Measurements from ENCODE around the gene TMEM191C. TPM values are rescaled to one million over a fixed set of nuclear protein-coding genes. Genes with fewer than 3 reads are reported as not detected.
"Not testable (repeated sequence)": the region's sequence is repeated elsewhere in the genome, so short reads cannot be mapped to it uniquely, and the experiment has no call there.

The TMEM191C gene
- total RNA-seq, 4 donors from 2014 or later, result 0.83 to 14.5 (median 4.0) TPM

DNA sequence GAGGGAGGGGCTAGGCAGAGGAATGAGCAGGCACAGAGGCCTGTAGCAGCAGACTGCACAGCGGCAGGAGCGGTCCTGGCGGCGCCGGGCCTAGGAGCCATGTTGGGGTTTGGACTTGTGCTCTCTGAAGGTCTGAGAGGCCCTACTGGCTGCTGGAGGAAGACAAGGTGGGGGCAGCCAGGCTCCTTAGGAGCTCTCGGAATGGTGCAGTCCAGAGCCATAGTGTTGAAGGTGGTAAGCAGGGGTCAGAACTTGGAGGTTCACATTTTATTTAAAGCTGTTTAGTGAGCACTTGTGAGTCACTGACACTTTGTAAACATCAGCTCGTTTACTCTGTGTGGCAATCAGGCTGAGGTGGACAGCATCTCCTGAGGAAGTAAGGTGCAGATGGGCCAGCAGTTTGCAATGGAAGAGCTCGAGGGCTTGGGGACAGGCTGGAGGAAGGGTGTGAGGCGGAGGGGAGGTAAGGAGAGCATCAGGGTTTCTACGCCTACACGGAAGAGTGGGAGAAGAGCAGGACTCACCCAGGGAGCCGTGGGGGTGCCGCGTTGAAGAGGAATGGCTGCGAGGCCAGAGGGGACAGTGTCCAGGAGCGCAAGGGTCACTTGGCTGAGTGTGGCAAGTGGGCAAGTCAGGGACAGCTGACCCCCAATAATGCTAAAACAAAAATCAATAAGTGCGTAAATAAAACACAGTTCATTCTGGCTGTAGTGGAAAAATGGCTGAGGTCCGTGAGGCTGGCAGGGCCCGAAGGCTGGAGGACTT lies 10.0 kb upstream of the TMEM191C start:
- Histone ChIP-seq H3K27me3 (no peaks in the 10 kb centered on the region), H3K9me3 (no peaks in the 10 kb centered on the region), H3K4me3 (no peak overlapping the region), H3K27ac (no peak overlapping the region), H3K36me3 (no peaks in the 10 kb centered on the region), H3K4me1 (no peaks in the 10 kb centered on the region)
- peak in 1 of 3 donors; percentile 39 for DNase-seq
- TF ChIP-seq POLR2A (IDR thresholded peaks at IDR 0.05), result no peak
- TF ChIP-seq, protein P1, sequence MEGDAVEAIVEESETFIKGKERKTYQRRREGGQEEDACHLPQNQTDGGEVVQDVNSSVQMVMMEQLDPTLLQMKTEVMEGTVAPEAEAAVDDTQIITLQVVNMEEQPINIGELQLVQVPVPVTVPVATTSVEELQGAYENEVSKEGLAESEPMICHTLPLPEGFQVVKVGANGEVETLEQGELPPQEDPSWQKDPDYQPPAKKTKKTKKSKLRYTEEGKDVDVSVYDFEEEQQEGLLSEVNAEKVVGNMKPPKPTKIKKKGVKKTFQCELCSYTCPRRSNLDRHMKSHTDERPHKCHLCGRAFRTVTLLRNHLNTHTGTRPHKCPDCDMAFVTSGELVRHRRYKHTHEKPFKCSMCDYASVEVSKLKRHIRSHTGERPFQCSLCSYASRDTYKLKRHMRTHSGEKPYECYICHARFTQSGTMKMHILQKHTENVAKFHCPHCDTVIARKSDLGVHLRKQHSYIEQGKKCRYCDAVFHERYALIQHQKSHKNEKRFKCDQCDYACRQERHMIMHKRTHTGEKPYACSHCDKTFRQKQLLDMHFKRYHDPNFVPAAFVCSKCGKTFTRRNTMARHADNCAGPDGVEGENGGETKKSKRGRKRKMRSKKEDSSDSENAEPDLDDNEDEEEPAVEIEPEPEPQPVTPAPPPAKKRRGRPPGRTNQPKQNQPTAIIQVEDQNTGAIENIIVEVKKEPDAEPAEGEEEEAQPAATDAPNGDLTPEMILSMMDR (IDR thresholded peaks at IDR 0.05), result no peak

DNA sequence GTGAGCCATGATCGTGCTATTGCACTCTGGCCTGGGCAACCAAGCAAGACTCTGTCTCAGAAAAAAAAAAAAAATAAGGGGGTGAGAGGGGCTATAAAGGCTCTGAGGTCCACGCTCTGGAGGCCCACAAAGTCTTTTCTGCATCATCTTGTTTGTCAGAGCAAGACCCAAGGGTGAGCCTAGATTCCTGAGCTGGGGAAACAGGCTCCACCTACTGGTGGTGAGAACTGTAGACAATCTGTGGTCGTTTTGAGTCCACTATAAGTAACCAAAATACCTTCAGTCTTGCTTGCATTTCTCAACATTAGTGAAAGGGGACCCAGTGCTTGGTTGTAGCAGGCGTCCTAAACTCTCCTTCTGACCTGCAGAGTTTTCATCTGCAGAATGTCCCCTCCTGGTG lies 4.5 kb upstream of the TMEM191C start:
- H3K27me3 ChIP-seq, DNase-seq, H3K27ac ChIP-seq, H3K9me3 ChIP-seq, H3K4me3 ChIP-seq, H3K4me1 ChIP-seq, H3K36me3 ChIP-seq: not testable (repeated sequence)

DNA sequence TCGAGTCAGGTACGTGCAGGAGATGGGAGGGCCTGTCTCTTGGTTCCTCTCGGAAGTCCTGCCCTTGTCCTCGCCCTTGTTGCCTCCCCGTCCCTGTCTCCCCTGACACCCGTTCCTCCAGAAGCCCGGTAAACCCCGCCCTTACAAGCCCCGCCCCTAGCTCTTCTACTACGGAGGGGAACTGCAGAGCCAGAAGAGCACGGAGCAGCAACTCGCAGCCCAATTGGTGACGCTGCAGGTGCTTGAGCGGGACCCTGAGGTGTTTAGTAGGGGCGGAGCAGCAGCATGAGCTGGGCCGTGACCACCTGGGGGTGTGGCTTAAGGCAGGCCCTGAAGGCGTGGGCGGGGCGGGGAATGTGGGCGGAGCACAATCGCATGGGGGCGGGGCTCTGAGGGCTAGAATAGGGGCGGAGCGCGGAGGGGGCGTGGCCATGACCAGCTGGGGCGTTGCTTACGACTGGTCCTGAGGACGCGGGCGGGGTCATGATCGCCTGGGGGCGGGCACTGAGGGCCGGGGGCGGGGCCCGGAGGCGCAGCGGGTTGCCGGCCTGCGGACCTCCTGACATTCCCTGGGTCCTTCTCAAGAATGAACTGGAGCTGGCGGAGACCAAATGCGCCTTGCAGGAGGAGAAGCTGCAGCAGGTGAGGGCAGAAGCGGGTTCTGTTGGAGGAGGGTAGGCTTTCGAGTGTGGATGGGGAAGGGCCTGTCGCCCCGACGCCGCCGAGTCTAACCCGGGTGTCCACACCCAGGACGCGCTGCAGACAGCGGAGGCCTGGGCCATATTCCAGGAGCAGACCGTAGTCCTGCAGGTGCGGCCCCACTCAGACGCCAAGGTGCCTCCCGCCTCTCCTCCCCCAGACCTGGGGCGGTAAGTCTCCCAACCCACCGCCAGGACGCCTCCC lies 1.3 kb downstream of the TMEM191C start:
- H3K4me3 ChIP-seq, result peak overlapping the region; percentile 27 to 52 (median 40)
- peak overlapping the region; percentile 71 to 86 (median 81) for H3K27ac ChIP-seq

DNA sequence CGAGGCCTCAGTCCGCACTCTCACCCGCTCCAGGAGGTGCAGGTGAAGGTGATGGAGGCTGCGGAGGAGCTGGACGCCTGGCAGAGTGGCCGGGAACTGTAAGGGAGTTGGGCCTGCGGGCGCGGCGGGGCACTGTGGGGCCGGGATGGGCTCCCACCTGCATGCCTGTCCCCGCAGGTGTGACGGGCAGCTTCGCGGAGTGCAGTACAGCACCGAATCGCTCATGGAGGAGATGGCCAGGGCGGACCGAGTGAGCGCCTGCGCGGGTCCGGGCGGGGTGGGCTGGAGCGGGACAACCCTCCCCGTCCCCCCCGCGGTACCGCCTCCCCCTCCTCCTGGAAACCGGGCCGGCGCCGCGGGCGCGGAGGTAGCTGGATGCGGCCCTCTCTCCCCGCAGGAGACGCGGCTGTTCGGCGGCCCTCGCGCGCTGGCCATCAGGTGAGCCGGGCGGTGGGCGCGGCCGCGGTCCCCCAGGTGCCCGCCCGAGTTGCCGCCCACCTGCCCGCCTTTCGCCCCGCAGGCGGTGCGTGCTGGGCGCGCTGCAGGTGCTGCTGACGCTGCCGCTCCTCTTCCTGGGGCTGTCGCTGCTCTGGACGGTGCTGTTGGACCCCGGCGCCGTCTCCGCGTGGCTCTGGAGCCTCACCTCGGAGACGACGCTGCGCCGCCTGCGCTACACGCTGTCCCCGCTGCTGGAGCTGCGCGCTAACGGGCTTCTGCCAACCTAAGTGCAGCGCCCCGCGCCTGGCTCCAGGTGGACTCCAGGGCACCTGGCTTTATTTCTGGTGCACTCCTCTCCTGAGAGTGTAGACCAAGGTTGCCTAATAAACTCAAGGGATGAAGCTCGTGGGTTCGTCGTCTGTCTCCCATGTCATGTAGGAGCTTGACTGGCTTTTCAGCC lies 2.2 kb downstream of the TMEM191C start:
- not testable (repeated sequence) for H3K27ac ChIP-seq, H3K9me3 ChIP-seq, H3K27me3 ChIP-seq, H3K36me3 ChIP-seq, H3K4me1 ChIP-seq, DNase-seq
- H3K4me3 ChIP-seq, result peak overlapping the region in 1 of 4 donors; percentile 22

More for the DNA sequence above, 1.3 kb downstream of the TMEM191C start:
- not testable (repeated sequence) for H3K27me3 ChIP-seq, H3K36me3 ChIP-seq, H3K9me3 ChIP-seq, H3K4me1 ChIP-seq
- peak; percentile 85 to 97 (median 96) for DNase-seq

DNA sequence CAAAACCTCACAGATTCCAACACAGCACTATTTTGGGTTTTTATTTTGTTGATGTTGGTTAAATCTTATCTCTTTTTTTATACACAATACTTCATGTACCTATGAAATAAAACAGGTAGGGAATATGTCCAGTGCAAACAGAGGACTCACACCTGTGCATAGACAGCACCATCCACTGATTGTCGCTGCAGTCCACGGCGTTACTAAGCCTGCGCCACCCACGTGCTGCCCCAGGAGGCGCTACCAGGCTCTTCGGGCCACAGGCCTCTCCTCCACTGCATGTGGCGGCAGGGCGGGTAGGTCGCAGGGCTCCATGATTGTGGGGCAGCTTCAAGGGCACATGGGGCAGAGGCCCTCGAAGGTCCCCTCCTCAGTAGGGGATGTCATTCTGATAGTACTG lies 5.8 kb downstream of the TMEM191C start:
- not testable (repeated sequence) for H3K4me1 ChIP-seq, H3K9me3 ChIP-seq, H3K4me3 ChIP-seq, H3K27me3 ChIP-seq, H3K36me3 ChIP-seq, H3K27ac ChIP-seq, DNase-seq

DNA sequence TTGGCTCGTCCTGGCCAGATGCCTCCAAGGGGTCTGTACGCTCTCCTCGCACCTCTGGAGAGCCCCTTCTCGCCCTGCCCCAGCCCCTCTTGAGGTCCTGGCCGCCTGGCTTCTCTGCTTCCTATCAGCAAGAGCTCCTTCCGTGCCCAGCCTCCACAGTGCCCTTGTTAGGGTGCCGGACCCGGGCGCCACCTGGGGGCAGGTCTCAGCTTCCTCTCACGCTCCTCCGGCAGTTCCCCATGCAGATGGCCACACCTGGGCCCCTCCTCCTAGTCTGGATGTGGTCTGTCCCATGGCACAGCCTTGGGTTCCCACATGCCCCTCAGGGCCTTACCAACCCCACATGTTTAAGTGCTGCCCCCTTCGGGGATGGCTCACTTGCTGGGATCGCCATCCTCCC lies 6.5 kb downstream of the TMEM191C start:
- H3K4me3 ChIP-seq, H3K27ac ChIP-seq, H3K9me3 ChIP-seq, H3K27me3 ChIP-seq, DNase-seq, H3K4me1 ChIP-seq, H3K36me3 ChIP-seq: not testable (repeated sequence)

DNA sequence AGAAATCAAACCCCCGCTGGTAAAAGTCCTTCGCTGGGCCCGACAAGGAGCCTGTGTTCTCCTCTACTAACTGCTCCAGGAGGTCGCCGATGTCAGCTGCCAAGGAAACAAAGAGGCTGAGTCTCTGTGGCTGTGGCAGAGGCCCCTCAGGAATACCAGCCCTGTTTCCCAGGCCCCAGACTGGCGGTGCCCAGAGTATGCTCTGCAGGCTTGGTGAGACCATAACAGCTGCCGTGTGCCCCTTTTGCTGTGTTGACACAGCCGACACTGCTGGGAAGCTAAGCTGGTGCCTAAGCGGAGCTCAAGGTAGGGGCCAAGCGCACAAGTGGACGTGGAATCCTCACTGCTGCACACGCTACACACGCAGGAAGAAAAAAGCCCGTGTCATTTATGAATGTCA lies 16.9 kb downstream of the TMEM191C start:
- not testable (repeated sequence) for H3K9me3 ChIP-seq, H3K4me3 ChIP-seq, H3K36me3 ChIP-seq, H3K27me3 ChIP-seq, H3K4me1 ChIP-seq, DNase-seq, H3K27ac ChIP-seq

DNA sequence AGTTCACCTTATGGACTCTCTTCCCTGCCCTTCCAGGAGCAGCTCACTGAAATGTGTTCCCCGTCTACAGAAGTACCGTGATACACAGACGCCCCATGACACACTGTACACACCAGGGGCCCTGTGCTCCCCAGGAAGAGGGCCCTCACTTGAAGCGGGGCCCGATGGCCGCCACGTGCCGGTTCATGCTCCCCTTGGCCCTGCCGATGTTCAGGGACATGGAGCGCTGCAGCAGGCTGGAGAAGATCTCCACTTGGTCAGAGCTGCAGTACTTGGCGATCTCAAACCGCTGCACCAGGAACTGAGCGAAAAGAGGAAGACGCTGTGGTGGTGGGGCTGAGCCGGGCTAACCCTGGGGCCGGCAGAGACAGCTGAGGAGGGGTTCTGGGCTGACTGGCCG lies 20.5 kb downstream of the TMEM191C start:
- not testable (repeated sequence) for H3K4me3 ChIP-seq, DNase-seq, H3K27me3 ChIP-seq, H3K9me3 ChIP-seq, H3K4me1 ChIP-seq, H3K27ac ChIP-seq, H3K36me3 ChIP-seq

DNA sequence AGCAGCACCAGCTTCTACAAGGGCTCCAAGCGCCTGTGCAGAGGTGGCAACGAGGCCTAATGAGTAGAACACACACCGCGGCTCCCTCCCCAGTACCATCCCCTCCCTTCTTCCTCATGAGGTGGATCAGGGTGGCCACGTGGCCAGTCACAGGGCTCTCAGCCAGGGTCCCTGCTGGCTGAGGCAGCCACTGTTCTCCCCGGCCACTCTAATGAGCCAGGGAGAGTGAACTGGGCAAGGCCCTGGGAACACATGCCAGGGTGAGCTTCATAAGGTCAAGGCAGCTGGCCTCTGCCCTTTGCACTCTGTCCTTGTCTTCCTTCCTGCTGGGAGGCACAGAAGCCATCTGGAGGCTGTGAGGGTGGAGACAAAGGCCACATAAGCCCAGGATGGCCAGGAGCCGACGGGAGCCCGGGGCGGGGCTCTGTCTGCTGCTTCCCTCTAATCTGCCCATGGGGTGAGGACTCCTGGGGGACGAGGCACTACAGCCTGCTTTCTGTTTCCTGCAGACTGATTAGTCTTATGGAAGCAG lies 22.0 kb downstream of the TMEM191C start:
- H3K9me3 ChIP-seq, H3K4me3 ChIP-seq, H3K36me3 ChIP-seq, H3K4me1 ChIP-seq, H3K27me3 ChIP-seq, H3K27ac ChIP-seq: not testable (repeated sequence)
- peak in 1 of 3 donors; percentile 22 for DNase-seq

DNA sequence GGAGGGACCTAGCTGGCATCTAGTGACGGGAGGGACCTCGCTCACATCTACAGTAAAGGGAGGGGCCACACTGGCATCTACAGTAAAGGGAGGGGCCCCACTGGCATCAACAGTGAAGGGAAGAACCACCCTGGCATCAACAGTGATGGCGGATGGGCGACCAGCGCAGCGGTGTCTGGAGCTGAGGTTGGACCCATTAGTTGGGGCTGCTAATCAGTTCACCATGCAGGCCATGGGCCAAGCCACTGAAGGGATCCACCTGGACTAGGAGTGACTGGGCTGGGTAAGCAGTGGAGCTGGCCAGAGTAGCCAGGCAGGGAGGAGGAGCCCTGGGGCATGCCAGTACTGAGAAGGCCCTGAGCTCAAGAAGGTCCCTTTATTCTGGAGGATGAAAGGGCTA lies 23.4 kb downstream of the TMEM191C start:
- not testable (repeated sequence) for H3K4me1 ChIP-seq, H3K9me3 ChIP-seq, H3K27me3 ChIP-seq, H3K27ac ChIP-seq, H3K36me3 ChIP-seq, H3K4me3 ChIP-seq
- DNase-seq, result peak in 1 of 3 donors; percentile 14

DNA sequence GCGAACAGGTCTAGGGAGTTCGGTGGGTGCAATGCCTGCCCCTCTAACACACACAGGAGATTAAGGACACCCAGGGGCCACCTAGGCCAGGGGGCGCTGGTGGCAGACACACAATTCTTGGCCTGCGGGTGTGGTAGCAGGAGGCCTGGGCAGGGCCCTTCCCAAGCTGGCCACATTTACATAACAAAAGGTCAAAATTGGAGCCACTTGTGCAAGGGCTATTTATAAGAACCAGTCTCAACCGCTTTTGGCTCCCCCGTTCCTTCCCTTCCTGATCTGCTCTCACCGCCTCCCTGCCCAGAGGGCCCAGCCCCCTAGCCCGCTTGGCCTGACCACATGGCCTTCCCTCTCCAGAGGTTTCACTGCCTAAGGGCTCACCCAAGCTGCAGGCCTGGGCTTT lies 25.1 kb downstream of the TMEM191C start:
- H3K4me1 ChIP-seq, DNase-seq, H3K27me3 ChIP-seq, H3K9me3 ChIP-seq, H3K4me3 ChIP-seq, H3K27ac ChIP-seq, H3K36me3 ChIP-seq: not testable (repeated sequence)

DNA sequence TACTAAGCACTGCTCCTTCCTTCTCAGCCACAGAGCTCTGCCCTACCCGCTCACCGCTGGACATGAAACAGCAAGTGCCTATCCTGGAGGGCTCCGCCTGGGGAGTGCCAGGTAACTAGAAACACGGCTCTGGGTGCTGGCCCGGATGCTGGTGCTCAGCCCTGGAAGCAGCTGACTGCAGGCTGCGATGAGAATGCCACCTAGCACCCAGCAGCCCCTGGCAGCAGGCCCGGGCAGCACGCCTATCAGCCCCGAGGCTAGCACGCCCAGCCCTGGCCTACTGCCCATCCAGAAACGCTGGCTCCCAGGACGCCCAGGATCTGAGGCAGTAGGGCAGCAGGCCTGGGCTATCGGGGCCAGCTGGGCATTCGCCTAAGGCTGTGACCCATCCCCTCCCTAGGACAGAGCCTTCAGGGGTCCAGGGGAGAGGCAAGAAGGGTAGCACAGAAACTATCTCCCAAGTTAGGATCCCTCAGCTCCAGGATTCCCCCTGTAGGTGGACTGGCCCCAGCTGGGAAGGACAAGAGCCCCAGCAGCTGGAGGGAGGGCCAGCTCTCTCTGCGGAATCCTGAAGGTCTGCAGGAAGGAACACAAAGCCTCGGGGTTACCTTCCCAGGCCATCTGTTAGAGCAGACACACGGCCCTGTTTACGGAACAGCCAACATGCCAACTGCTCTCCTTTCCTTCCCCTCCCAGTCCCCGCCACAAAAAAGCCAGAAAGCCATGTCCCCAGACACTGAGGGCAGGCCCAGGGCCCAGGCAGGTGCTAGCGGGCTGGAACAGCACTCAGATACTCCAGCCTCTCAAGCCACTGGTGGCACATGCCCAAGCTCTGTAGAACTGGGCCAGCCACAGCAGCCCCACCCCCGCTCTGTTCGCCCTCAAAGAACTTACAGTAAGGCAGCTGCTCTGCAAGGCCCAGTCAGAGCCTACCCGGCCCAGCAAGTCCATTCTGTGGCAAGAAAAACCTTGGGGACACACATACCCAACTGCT lies 26.9 kb downstream of the TMEM191C start:
- H3K4me3 ChIP-seq, DNase-seq, H3K27me3 ChIP-seq, H3K36me3 ChIP-seq, H3K9me3 ChIP-seq, H3K27ac ChIP-seq, H3K4me1 ChIP-seq: not testable (repeated sequence)

Measured in Peyer's patch (tissue), 4 donors.